Endothelial cell of umbilical vein (primary cell): ENCODE measurements around the gene HYAL2. TPM values are rescaled to one million over a fixed set of nuclear protein-coding genes. Genes with fewer than 3 reads are reported as not detected.
A peak's percentile ranks its signal among the peaks of the same experiment; 100 is the strongest.

ENCODE experiments used
- Bru-seq: library from RNA; stranded (reverse); fragments of 400-500 nt; gene quantifications from one replicate; lab custom pipeline; 2021; lab: Mats Ljungman, UMichigan
- BruChase-seq, 2 experiments: library from RNA; stranded (reverse); fragments of 400-500 nt; gene quantifications; one replicate each; lab custom pipeline; 2021; lab: Mats Ljungman, UMichigan
- BruUV-seq: library from RNA; stranded (reverse); fragments of 400-500 nt; replicated peaks from 2 replicates; lab custom pipeline; 2021; lab: Mats Ljungman, UMichigan
- CTCF ChIA-PET: fragments of 300-600, 350-600 bp; sonication (Branson Sonifier 250); formaldehyde crosslinking; loops from one replicate; lab custom pipeline; 2021; ENCODE audit warnings: antibody characterized with exemption, inconsistent platforms; lab: Charles Lee
- POLR2A ChIA-PET: fragments of 300-600, 350-600 bp; sonication (Branson Sonifier 250); formaldehyde crosslinking; loops from one replicate; lab custom pipeline; 2021; ENCODE audit warnings: antibody characterized with exemption, inconsistent platforms; lab: Charles Lee
- DNase-seq: peaks from one replicate; pipeline ENCODE4 v3.0.0-alpha.2; 2011; ENCODE audit warnings: low read depth, low spot score
- FAIRE-seq: peaks from 2 replicates; lab custom pipeline; 2011; peaks lifted over from hg19 to GRCh38; lab: Jason Lieb, UNC
- H2AFZ ChIP-seq: 2 replicates; pipeline ENCODE4 v1.6.0; 2012; ENCODE audit warnings: low read depth, low read length, control low read depth, inconsistent platforms
- H3K27ac ChIP-seq: 2 replicates; pipeline ENCODE4 v1.5.1; 2011; ENCODE audit warnings: low read depth, mild to moderate bottlenecking, control low read depth, low read length, moderate library complexity; ENCODE audit not compliant: insufficient read depth
- H3K27me3 ChIP-seq, 2 experiments: 2 replicates each; pipeline versions ENCODE4 v1.6.0 to v1.6.1; 2011; ENCODE audit warnings: low read length in 2 of 2, mixed read lengths in 1 of 2; ENCODE audit not compliant: control insufficient read depth in 2 of 2, insufficient read depth in 2 of 2
- H3K36me3 ChIP-seq, 2 experiments: 2 replicates in 1 of 2; 3 replicates in 1 of 2; pipeline ENCODE4 v1.5.1; 2011; ENCODE audit warnings: low read length in 2 of 2, mild to moderate bottlenecking in 1 of 2, moderate library complexity in 1 of 2; ENCODE audit not compliant: control insufficient read depth in 2 of 2, insufficient read depth in 2 of 2; ENCODE audit errors: extremely low read depth in 1 of 2
- H3K4me1 ChIP-seq: 3 replicates; pipeline ENCODE4 v1.5.1; 2011; ENCODE audit warnings: mild to moderate bottlenecking, low read length; ENCODE audit not compliant: control insufficient read depth, insufficient read depth; ENCODE audit errors: extremely low read depth
- H3K4me2 ChIP-seq: 2 replicates; pipeline ENCODE4 v1.6.1; 2011; ENCODE audit warnings: low read length, control low read depth, mixed read lengths; ENCODE audit not compliant: insufficient read depth
- H3K4me3 ChIP-seq, 3 experiments: fragments of 200-600 bp in 1 of 3; sonication (generic), shearing (Covaris generic) in 1 of 3; replicated peaks in 1 of 3; 2 replicates each; pipeline ENCODE4 v1.5.1; 2011 to 2016; ENCODE audit warnings: control low read depth in 3 of 3, low read length in 3 of 3, mild to moderate bottlenecking in 2 of 3, inconsistent platforms in 1 of 3, low read depth in 1 of 3, moderate library complexity in 1 of 3; ENCODE audit not compliant: insufficient read depth in 1 of 3
- H3K79me2 ChIP-seq: 2 replicates; pipeline ENCODE4 v1.6.0; 2012; ENCODE audit warnings: low read length, inconsistent platforms; ENCODE audit not compliant: control insufficient read depth, insufficient read depth
- H3K9ac ChIP-seq: replicated peaks from 2 replicates; pipeline ENCODE3; 2011; ENCODE audit warnings: low read length, control low read depth; ENCODE audit not compliant: insufficient read depth; ENCODE audit errors: extremely low read depth
- H3K9me1 ChIP-seq: replicated peaks from 3 replicates; pipeline ENCODE4 v1.6.0; 2011; ENCODE audit warnings: mild to moderate bottlenecking, low read length; ENCODE audit not compliant: control insufficient read depth, insufficient read depth; ENCODE audit errors: extremely low read depth
- H3K9me3 ChIP-seq: replicated peaks from 2 replicates; pipeline ENCODE4 v1.5.1; 2012; ENCODE audit warnings: low read length, inconsistent platforms; ENCODE audit not compliant: control insufficient read depth, insufficient read depth
- H4K20me1 ChIP-seq: replicated peaks from 2 replicates; pipeline ENCODE3; 2011; ENCODE audit warnings: mild to moderate bottlenecking, low read length; ENCODE audit not compliant: control insufficient read depth, insufficient read depth; ENCODE audit errors: extremely low read depth
- EZH2 ChIP-seq: IDR thresholded peaks from 2 replicates; pipeline ENCODE4 v1.6.1; 2012; ENCODE audit warnings: borderline replicate concordance, low read depth, mild to moderate bottlenecking, moderate library complexity, low read length, inconsistent platforms; ENCODE audit not compliant: severe bottlenecking
- FOS ChIP-seq: IDR thresholded peaks from 2 replicates; pipeline ENCODE4 v1.6.1; 2011; ENCODE audit warnings: mild to moderate bottlenecking, low read length, moderate library complexity, borderline replicate concordance; ENCODE audit not compliant: insufficient read depth
- GATA2 ChIP-seq: IDR thresholded peaks from 2 replicates; pipeline ENCODE4 v1.7.0; 2011; ENCODE audit warnings: low read depth, mild to moderate bottlenecking, moderate library complexity, mixed read lengths, low read length; ENCODE audit not compliant: insufficient read length, insufficient read depth
- JUN ChIP-seq: IDR thresholded peaks from 2 replicates; pipeline ENCODE4 v1.6.1; 2011; ENCODE audit warnings: borderline replicate concordance, low read depth; ENCODE audit not compliant: insufficient read length, insufficient read depth
- POLR2A ChIP-seq: IDR thresholded peaks from 2 replicates; pipeline ENCODE4 v1.6.1; 2012; ENCODE audit warnings: low read depth, mild to moderate bottlenecking, control low read depth, low read length
- POLR2AphosphoS5 ChIP-seq: IDR thresholded peaks from 2 replicates; pipeline ENCODE4 v1.6.1; 2012; ENCODE audit warnings: low read depth, mild to moderate bottlenecking, control low read depth, low read length, moderate library complexity; ENCODE audit not compliant: insufficient read depth
- dilution Hi-C: fragments of 300-500 bp; cut with MboI; formaldehyde crosslinking; loops from one replicate; pipeline ENCODE4 v1.15.0; 2019; ENCODE audit warnings: low sequenced_read_pairs; ENCODE audit not compliant: extremely low pct_ligation_motif_present
- intact Hi-C: fragments of 100-400 bp; cut with micrococcal nuclease; formaldehyde crosslinking; loops from one replicate; pipeline ENCODE4 v1.10.0; 2022
- long read RNA-seq: library from polyadenylated mRNA; stranded (forward); transcript quantifications from one replicate; pipeline ENCODE4 v2.0.0, GENCODE V29; 2021
- polyA minus RNA-seq, 3 experiments: library from RNA; depleted of rRNA, polyadenylated mRNA; stranded (reverse); fragments of >200 nt; gene quantifications; 1 replicate in 1 of 3; 2 replicates in 2 of 3; pipeline ENCODE4 v1.2.3, GENCODE V29; 2011
- polyA plus RNA-seq, 4 experiments: library from polyadenylated mRNA; depleted of rRNA in 3 of 4; stranded (reverse) in 3 of 4; unstranded in 1 of 4; fragments of >200 nt; gene quantifications; 2 replicates each; pipeline versions ENCODE4 v1.2.1 to v1.2.3, GENCODE V29; 2011 to 2012; ENCODE audit warnings: missing spikeins in 1 of 4
- total RNA-seq: library from RNA; stranded (reverse); gene quantifications from 2 replicates; pipeline ENCODE4 v1.2.3, GENCODE V29; 2021
- TF ChIP-seq, protein P1 (sequence below), 2 donors: IDR thresholded peaks; 1 replicate in 1 of 2; 2 replicates in 1 of 2; pipeline ENCODE4 v1.5.1; 2011; ENCODE audit warnings: low read length in 2 of 2, mild to moderate bottlenecking in 2 of 2, moderate library complexity in 2 of 2, control low read depth in 1 of 2, inconsistent platforms in 1 of 2, low read depth in 1 of 2; ENCODE audit not compliant: insufficient read depth in 1 of 2; ENCODE audit errors: extremely low read depth in 1 of 2

Gene HYAL2, protein sequence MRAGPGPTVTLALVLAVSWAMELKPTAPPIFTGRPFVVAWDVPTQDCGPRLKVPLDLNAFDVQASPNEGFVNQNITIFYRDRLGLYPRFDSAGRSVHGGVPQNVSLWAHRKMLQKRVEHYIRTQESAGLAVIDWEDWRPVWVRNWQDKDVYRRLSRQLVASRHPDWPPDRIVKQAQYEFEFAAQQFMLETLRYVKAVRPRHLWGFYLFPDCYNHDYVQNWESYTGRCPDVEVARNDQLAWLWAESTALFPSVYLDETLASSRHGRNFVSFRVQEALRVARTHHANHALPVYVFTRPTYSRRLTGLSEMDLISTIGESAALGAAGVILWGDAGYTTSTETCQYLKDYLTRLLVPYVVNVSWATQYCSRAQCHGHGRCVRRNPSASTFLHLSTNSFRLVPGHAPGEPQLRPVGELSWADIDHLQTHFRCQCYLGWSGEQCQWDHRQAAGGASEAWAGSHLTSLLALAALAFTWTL
- total RNA-seq (266 and 279 TPM in 2 replicates), polyA plus RNA-seq (970 and 1,145 TPM in 2 replicates), polyA minus RNA-seq (480 and 514 TPM in 2 replicates), Bru-seq, nascent RNA (percentile 84 among the genes with signal in this experiment), BruChase-seq, experiment 1, labeled RNA remaining after a 6-hour chase (percentile 98 among the genes with signal in this experiment), BruChase-seq, experiment 2, labeled RNA remaining after a 2-hour chase (percentile 94 among the genes with signal in this experiment)
- 537 and 563 TPM in 2 replicates for polyA plus RNA-seq (2011; cell fraction: cytosol; rRNA removed)
- polyA plus RNA-seq (2011; cell fraction: nucleus; rRNA removed), result 347 and 354 TPM in 2 replicates
- polyA plus RNA-seq (2012), result 266 and 312 TPM in 2 replicates
- 26.4 TPM for polyA minus RNA-seq (2011; cell fraction: cytosol; rRNA and poly(A)+ RNA removed)
- 150 and 202 TPM in 2 replicates for polyA minus RNA-seq (2011; cell fraction: nucleus; rRNA and poly(A)+ RNA removed)
- long read RNA-seq, full-length matches to known transcripts, result 1,780 of 1,879 reads
- long read RNA-seq, partial matches to known transcripts, result 11 of 1,879 reads
- long read RNA-seq, other reads (novel, unspliced or antisense), result 88 of 1,879 reads

DNA sequence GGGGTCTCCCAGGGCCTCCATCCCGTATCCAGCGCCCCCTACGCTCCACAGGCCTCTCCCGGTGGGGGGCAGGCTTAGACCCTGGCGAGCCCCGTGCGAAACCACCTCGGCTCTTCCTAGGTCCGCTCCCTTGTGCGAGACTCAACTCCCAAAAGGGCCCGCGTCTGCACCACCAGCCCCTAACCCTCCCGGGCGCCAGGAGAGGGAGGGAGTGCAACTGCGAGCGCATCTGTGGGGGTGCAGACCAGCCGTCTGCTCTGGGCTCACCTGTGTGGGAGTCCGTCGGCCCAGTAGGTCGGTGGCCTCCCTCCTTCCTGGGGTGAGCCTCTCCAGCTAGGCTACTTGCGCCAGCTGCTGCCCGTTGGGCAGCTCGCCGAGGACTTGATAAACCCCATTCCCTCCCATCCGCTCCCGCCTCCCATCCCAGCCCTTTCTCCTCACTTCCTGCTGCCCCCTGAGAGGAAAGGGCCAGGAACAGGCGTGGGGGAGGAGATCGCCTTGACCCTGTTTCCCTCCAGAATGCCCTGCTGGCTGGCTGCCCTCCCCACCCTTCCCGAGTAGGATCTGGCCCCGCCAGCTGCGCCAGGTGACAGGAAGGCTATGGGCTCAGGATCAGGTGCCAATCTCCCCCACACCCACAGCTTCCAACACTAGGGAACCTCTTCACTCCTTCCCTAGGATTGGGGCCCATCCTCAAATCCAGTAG lies at the start of gene HYAL2:
Gene HYAL2 (minus strand): TSS at position 360 of the 706 bp plus-strand sequence. CDS start 2,256 bp downstream, outside the sequence.
- DNase-seq (peak; percentile 74), FAIRE-seq (peak; percentile 99)
- peaks cover 49% of the 10 kb centered on the region for H3K79me2 ChIP-seq
- dilution Hi-C loops, result no loop called here
- H3K9me3 ChIP-seq, result no peaks in the 10 kb centered on the region
- H3K4me3 ChIP-seq, result peak within 1 kb of the TSS; percentile 31 to 89 (median 89)
- TF ChIP-seq EZH2 (no peak), JUN (no peak), FOS (peak; percentile 5), GATA2 (peak; percentile 45), POLR2AphosphoS5 (peak; percentile 95), POLR2A (peak; percentile 91)
- TF ChIP-seq, protein P1, sequence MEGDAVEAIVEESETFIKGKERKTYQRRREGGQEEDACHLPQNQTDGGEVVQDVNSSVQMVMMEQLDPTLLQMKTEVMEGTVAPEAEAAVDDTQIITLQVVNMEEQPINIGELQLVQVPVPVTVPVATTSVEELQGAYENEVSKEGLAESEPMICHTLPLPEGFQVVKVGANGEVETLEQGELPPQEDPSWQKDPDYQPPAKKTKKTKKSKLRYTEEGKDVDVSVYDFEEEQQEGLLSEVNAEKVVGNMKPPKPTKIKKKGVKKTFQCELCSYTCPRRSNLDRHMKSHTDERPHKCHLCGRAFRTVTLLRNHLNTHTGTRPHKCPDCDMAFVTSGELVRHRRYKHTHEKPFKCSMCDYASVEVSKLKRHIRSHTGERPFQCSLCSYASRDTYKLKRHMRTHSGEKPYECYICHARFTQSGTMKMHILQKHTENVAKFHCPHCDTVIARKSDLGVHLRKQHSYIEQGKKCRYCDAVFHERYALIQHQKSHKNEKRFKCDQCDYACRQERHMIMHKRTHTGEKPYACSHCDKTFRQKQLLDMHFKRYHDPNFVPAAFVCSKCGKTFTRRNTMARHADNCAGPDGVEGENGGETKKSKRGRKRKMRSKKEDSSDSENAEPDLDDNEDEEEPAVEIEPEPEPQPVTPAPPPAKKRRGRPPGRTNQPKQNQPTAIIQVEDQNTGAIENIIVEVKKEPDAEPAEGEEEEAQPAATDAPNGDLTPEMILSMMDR (IDR thresholded peaks at IDR 0.05; ENCODE audit: extremely low read depth in 1 of 2, insufficient read depth in 1 of 2, low read depth in 1 of 2, low read length in 2 of 2), result no peak
- H3K4me1 ChIP-seq, result peaks cover 60% of the 10 kb centered on the region
- no peaks in the 10 kb centered on the region for H4K20me1 ChIP-seq
- peak within 1 kb of the TSS; percentile 75 for H3K4me2 ChIP-seq
- H3K27me3 ChIP-seq, result no peaks in the 10 kb centered on the region
- ChIA-PET CTCF (interaction anchor here (0.8 to 4.3 kb wide), 8 partner anchors 13 to 220 kb away, joined by 3 to 66 read pairs (median 23); partner anchors contain the start of genes HYAL1, HYAL3, NAA80 and RASSF1), POLR2A (interaction anchor here (0.6 to 5.1 kb wide), 3 partner anchors 13 to 214 kb away, joined by 3 to 38 read pairs (median 5); partner anchors contain the start of genes HYAL3 and NAA80)
- TSS peak; percentile 6 for BruUV-seq
- H3K9ac ChIP-seq, result peak within 1 kb of the TSS; percentile 89
- peak within 1 kb of the TSS; percentile 99 for H3K27ac ChIP-seq
- H3K36me3 ChIP-seq, result peaks cover 8 to 32% of the 10 kb centered on the region in 2 experiments
- no peak within 1 kb of the TSS for H2AFZ ChIP-seq
- intact Hi-C loops, result loop anchor here (1.0 to 2.0 kb wide), 4 partner anchors 12 to 156 kb away; partner anchors contain the start of genes HYAL3, IFRD2 and NAA80
- H3K9me1 ChIP-seq, result no peaks in the 10 kb centered on the region
